ENCODE data around the gene GMPPB. TPM values are rescaled to one million over a fixed set of nuclear protein-coding genes. Genes with fewer than 3 reads are reported as not detected.

GMPPB gene
- total and polyA plus RNA-seq, 4 donors, result 12.6 to 57.8 (median 35.6) TPM

DNA sequence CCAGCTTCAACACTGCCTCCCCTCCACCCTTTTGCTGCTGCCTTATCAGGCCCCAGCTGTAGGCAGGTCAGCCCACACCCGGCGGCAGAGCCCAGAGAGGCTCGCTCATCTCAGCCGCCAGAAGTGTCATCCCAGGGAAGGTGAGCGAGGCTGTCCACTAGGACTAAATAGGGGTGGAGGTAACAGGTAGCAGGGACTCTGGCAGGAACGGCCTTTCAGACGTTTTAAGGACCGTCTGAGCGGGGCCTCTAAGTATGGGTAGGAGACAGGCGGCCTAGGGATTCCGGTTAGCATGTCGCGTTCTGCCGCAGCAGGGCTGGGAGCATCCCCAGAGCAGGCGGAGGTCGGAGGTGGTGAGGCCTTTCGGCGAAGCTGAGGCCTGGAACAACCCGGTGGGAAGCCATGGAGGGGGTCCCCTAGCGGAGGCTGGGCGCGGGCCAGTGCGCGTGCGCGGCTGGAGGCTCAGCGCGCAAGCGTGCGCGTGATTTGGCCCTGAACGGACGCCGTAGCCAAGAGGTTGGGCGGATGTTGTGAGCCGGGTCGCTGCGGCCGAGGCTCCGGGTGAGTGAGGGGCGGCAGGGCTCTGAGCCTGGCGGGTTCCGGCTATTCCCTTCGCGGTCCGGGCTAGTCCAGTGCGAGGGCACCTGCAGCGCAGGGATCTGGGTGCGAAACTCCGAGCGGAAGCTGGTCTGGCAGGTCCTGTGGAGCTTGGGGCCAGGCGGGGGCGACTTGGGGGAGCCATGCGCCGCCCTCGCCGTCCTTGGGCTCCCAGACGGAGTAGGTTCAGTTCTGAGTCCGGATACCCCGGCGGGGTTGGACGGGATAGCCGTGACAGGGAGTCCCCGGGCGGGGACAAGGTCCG, 34.5 kb downstream of the GMPPB start, which contains the start of the genes MST1 and RNF123:
Gene MST1 (minus strand): TSS at position 429 of the 862 bp plus-strand sequence. CDS start 783 bp downstream, outside the sequence.
Gene RNF123 (plus strand): TSS at position 512 of the 862 bp plus-strand sequence. CDS start 1,609 bp downstream, outside the sequence.
- Histone ChIP-seq H3K9me3 (ENCODE audit: control insufficient read depth in 4 of 4, low read length in 3 of 4) (no peaks in the 10 kb centered on the region), H3K27me3 (ENCODE audit: control insufficient read depth in 4 of 4, insufficient read depth in 4 of 4, low read length in 3 of 4) (no peaks in the 10 kb centered on the region), H3K4me1 (ENCODE audit: control insufficient read depth in 4 of 4, insufficient read depth in 4 of 4, low read length in 3 of 4) (peaks cover 8 to 36% (median 26%) of the 10 kb centered on the region in 4 donors), H3K27ac (ENCODE audit: low read depth in 1 of 2, low read length in 2 of 2) (peak within 1 kb of the TSS; percentile 88 to 97), H3K9ac (ENCODE audit: low read depth in 1 of 2, low read length in 2 of 2) (peak within 1 kb of the TSS; percentile 84 to 99), H3K36me3 (ENCODE audit: control insufficient read depth in 4 of 4, insufficient read depth in 3 of 4, low read depth in 1 of 4, low read length in 3 of 4) (peaks cover 2 to 6% (median 4%) of the 10 kb centered on the region in 4 donors), H3K4me3 (ENCODE audit: low read depth in 1 of 3, low read length in 3 of 3) (peak within 1 kb of the TSS; percentile 86 to 92 (median 92))
- TF ChIP-seq YY1 (IDR thresholded peaks at IDR 0.05), result peak; percentile 73
- no peak for TF ChIP-seq RXRA (IDR thresholded peaks at IDR 0.05)
- peak; percentile 35 for TF ChIP-seq FOXA1 (IDR thresholded peaks at IDR 0.05)
- no peak for TF ChIP-seq HNF4G (IDR thresholded peaks at IDR 0.05)
- TF ChIP-seq EGR1 (IDR thresholded peaks at IDR 0.05; ENCODE audit: low read depth in 2 of 2), result no peak
- peak in 1 of 2 donors; percentile 32 for TF ChIP-seq RAD21 (IDR thresholded peaks at IDR 0.05)
- no peak for TF ChIP-seq NR2F2 (IDR thresholded peaks at IDR 0.05)
- TF ChIP-seq GABPA (IDR thresholded peaks at IDR 0.05 in 1 of 2, conservative IDR thresholded peaks at IDR 0.05 in 1 of 2), result peak in 1 of 2 donors; percentile 84
- TF ChIP-seq, protein P1, sequence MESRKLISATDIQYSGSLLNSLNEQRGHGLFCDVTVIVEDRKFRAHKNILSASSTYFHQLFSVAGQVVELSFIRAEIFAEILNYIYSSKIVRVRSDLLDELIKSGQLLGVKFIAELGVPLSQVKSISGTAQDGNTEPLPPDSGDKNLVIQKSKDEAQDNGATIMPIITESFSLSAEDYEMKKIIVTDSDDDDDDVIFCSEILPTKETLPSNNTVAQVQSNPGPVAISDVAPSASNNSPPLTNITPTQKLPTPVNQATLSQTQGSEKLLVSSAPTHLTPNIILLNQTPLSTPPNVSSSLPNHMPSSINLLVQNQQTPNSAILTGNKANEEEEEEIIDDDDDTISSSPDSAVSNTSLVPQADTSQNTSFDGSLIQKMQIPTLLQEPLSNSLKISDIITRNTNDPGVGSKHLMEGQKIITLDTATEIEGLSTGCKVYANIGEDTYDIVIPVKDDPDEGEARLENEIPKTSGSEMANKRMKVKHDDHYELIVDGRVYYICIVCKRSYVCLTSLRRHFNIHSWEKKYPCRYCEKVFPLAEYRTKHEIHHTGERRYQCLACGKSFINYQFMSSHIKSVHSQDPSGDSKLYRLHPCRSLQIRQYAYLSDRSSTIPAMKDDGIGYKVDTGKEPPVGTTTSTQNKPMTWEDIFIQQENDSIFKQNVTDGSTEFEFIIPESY (IDR thresholded peaks at IDR 0.05), result peak; percentile 83
- TF ChIP-seq JUND (IDR thresholded peaks at IDR 0.05), result no peak
- TF ChIP-seq HNF4A (conservative IDR thresholded peaks at IDR 0.05), result no peak
- TF ChIP-seq, protein P2, sequence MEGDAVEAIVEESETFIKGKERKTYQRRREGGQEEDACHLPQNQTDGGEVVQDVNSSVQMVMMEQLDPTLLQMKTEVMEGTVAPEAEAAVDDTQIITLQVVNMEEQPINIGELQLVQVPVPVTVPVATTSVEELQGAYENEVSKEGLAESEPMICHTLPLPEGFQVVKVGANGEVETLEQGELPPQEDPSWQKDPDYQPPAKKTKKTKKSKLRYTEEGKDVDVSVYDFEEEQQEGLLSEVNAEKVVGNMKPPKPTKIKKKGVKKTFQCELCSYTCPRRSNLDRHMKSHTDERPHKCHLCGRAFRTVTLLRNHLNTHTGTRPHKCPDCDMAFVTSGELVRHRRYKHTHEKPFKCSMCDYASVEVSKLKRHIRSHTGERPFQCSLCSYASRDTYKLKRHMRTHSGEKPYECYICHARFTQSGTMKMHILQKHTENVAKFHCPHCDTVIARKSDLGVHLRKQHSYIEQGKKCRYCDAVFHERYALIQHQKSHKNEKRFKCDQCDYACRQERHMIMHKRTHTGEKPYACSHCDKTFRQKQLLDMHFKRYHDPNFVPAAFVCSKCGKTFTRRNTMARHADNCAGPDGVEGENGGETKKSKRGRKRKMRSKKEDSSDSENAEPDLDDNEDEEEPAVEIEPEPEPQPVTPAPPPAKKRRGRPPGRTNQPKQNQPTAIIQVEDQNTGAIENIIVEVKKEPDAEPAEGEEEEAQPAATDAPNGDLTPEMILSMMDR (IDR thresholded peaks at IDR 0.05; ENCODE audit: low read depth, low read length, missing input control), result peak; percentile 21
- no peak for TF ChIP-seq TAF1 (conservative IDR thresholded peaks at IDR 0.05)
- TF ChIP-seq, protein P3, sequence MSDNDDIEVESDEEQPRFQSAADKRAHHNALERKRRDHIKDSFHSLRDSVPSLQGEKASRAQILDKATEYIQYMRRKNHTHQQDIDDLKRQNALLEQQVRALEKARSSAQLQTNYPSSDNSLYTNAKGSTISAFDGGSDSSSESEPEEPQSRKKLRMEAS (IDR thresholded peaks at IDR 0.05), result no peak
- TF ChIP-seq, protein P4, sequence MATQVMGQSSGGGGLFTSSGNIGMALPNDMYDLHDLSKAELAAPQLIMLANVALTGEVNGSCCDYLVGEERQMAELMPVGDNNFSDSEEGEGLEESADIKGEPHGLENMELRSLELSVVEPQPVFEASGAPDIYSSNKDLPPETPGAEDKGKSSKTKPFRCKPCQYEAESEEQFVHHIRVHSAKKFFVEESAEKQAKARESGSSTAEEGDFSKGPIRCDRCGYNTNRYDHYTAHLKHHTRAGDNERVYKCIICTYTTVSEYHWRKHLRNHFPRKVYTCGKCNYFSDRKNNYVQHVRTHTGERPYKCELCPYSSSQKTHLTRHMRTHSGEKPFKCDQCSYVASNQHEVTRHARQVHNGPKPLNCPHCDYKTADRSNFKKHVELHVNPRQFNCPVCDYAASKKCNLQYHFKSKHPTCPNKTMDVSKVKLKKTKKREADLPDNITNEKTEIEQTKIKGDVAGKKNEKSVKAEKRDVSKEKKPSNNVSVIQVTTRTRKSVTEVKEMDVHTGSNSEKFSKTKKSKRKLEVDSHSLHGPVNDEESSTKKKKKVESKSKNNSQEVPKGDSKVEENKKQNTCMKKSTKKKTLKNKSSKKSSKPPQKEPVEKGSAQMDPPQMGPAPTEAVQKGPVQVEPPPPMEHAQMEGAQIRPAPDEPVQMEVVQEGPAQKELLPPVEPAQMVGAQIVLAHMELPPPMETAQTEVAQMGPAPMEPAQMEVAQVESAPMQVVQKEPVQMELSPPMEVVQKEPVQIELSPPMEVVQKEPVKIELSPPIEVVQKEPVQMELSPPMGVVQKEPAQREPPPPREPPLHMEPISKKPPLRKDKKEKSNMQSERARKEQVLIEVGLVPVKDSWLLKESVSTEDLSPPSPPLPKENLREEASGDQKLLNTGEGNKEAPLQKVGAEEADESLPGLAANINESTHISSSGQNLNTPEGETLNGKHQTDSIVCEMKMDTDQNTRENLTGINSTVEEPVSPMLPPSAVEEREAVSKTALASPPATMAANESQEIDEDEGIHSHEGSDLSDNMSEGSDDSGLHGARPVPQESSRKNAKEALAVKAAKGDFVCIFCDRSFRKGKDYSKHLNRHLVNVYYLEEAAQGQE (IDR thresholded peaks at IDR 0.05), result no peak
- TF ChIP-seq SP1 (IDR thresholded peaks at IDR 0.05), result peak; percentile 28
- no peak for TF ChIP-seq FOXA2 (IDR thresholded peaks at IDR 0.05)
- TF ChIP-seq, protein P5, sequence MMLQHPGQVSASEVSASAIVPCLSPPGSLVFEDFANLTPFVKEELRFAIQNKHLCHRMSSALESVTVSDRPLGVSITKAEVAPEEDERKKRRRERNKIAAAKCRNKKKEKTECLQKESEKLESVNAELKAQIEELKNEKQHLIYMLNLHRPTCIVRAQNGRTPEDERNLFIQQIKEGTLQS (IDR thresholded peaks at IDR 0.05), result no peak
- 1% methylated on average over 66 of the region's 66 CpGs for WGBS
- DNase-seq (ENCODE audit: low spot score), result peak; percentile 89

All from liver (tissue), 9 donors.